ENCODE results near the gene LRRC56.
A peak's percentile ranks its signal among the peaks of the same experiment; 100 is the strongest.

Gene LRRC56

GRCh38 chr11:520428-521176 lies 16.7 kb upstream of the LRRC56 start:
- no peak for DNase-seq (ENCODE audit: low read depth)

GRCh38 chr11:521177-521688 lies 16.1 kb upstream of the LRRC56 start:
- no peak for DNase-seq (ENCODE audit: low read depth)

- no peak for DNase-seq (ENCODE audit: low read depth)
These were observed 11.1 kb upstream of the LRRC56 start for GRCh38 chr11:526192-526591.

- DNase-seq (ENCODE audit: low read depth): no peak
These were observed 9.0 kb upstream of the LRRC56 start for GRCh38 chr11:528166-528814.

- DNase-seq (ENCODE audit: low read depth): no peak
These were observed 8.3 kb upstream of the LRRC56 start for GRCh38 chr11:528815-529727.

- DNase-seq (ENCODE audit: low read depth): no peak
These were observed 7.5 kb upstream of the LRRC56 start for GRCh38 chr11:529728-530411.

- DNase-seq (ENCODE audit: low read depth): no peak
These were observed 6.1 kb upstream of the LRRC56 start for GRCh38 chr11:530960-531831.

GRCh38 chr11:531919-532526 lies 5.3 kb upstream of the LRRC56 start:
- no peak for DNase-seq (ENCODE audit: low read depth)

GRCh38 chr11:532527-532985 lies 4.8 kb upstream of the LRRC56 start:
- DNase-seq (ENCODE audit: low read depth): no peak

- DNase-seq (ENCODE audit: low read depth): no peak
These were observed 4.2 kb upstream of the LRRC56 start for GRCh38 chr11:532986-533585.

- DNase-seq (ENCODE audit: low read depth): no peak
These were observed 3.5 kb upstream of the LRRC56 start for GRCh38 chr11:533586-534395.

- DNase-seq (ENCODE audit: low read depth): no peak
These were observed 2.7 kb upstream of the LRRC56 start for GRCh38 chr11:534396-535209.

GRCh38 chr11:535210-535518 lies 2.2 kb upstream of the LRRC56 start:
- no peak for DNase-seq (ENCODE audit: low read depth)

GRCh38 chr11:535519-536454 lies 1.5 kb upstream of the LRRC56 start, which contains the start of gene HRAS:
HRAS (minus strand) TSS chr11:535576.
- DNase-seq (ENCODE audit: low read depth): peak; percentile 98

- DNase-seq (ENCODE audit: low read depth): no peak
These were observed 499 bp downstream of the LRRC56 start for GRCh38 chr11:537622-538430.

- no peak for DNase-seq (ENCODE audit: low read depth)
These were observed 1.2 kb downstream of the LRRC56 start for GRCh38 chr11:538431-539051.
